NCI-H2196 treated with DMSO at 0.1 percent for 48 hours (cell line): Measurements from ENCODE around the gene BAG1.

Experiments used
- DNase-seq: peaks from one replicate; lab custom pipeline; 2025; ENCODE audit not compliant: unreplicated experiment; lab: John Stamatoyannopoulos, UW

BAG1 gene

GRCh38 chr9:33220681-33221567 is 43.6 kb downstream of the BAG1 start:
- DNase-seq = no peak

DNA sequence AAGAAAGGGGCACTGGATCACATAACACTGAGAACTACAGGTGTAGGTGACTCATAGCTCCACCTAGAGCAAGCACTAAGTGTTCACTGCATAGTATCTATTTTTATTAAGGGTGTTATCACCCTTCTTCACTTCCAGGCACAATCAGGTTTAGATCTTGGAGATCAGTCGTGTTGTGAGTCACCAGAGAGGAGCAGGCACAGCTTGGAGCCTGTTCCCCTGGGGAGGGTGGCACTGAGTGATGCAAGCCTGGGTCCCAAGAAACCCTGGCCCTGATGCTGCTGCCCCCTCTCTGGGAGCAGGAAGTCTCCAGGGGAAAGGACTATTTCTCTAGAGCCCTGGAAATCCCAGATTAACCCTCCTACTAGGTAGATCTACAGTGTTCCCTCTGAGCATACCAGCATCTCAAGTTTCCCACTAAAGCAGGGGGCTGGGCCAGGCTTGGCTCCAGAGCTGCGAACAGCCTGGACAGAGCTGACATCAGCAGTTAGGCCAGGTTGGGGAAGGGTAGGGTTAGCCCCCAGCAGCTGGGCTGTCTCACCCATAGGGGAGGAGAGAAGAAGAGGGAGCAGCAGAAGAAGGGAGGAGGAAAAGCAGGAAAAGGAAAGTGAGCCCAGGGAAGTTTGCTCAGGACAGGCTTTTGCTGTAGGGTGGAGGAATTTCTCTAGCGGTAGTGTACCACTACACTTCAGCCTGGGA is 52.7 kb downstream of the BAG1 start:
- DNase-seq = peak; percentile 45

DNA sequence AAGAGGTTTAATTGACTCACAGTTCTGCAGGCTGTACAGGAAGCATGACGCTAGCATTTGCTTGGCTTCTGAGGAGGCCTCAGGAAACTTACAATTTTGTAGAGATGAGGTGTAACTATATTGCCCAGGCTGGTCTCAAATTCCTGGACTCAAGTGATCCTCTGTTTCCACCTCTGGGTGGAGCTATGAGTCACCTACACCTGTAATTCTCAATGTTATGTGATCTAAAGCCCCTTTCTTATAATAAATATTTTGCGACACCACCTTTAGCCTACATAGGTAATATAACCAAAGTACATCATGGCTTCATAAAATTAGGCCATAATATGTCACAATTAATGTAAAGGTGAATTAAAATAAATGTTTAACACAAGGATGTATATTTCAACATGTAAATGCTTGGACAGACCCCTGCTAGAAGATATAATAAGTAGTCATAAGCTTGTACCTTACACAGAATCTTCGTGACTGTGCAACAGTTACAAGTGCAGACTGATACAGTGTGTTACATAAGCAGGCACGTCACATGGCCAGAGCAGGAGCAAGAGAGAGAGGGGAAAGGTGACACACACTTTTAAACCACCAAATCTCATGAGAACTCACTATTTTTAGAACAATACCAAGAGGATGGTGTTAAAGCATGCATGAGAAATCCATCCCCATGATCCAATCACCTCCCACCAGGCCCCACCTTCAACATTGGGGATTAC is 54.3 kb downstream of the BAG1 start:
- DNase-seq = no peak

GRCh38 chr9:33209394-33209793 is 55.1 kb downstream of the BAG1 start:
- DNase-seq = no peak

DNA sequence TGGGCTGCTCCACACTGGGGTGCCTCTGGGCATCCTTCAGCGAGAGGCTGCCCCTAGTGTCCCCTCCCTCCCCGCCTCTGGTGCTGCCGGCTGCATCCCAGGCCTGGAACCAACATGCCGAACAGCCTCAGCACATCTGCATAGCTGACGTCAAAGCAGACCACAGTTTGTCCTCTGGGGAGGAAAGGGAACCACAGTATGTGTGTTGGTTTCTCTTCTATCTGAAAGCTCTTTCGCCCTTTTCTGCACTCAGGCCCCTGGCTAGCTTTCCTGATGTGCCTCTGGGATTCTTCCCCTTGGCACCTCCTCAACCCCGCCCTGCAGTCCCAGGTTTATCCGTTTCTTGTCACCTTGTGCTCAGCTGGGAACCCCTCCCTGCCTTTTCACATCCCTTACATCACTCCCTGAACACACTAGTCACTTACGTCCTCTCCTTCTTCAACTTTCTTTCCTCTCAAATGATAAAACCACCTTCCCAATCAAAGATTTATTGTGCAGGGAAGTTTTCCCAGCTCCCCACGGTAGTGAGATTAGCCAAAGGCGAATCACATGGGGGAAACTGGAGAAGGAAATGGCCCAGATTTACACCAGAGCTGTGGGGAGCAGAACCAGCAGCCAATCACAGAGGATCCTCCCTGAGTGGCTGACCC is 61.8 kb downstream of the BAG1 start:
- no peak for DNase-seq
